GM12892 (cell line): ENCODE results near the gene MRPS18C.

Experiments used
- DNase-seq: peaks from one replicate; pipeline ENCODE4 v3.0.0; 2011; ENCODE audit not compliant: insufficient read length
- FAIRE-seq: peaks from 2 replicates; lab custom pipeline; 2011; peaks lifted over from hg19 to GRCh38; lab: Jason Lieb, UNC
- POLR2A ChIP-seq: IDR thresholded peaks from 2 replicates; pipeline ENCODE4 v1.6.1; 2011; ENCODE audit warnings: low read depth, low read length, control low read depth
- POLR2AphosphoS5 ChIP-seq: IDR thresholded peaks from 2 replicates; pipeline ENCODE4 v1.6.1; 2011; ENCODE audit warnings: low read depth, low read length, control low read depth
- TAF1 ChIP-seq: IDR thresholded peaks from 2 replicates; pipeline ENCODE4 v1.6.1; 2011; ENCODE audit warnings: low read depth, mild to moderate bottlenecking, control low read depth, low read length, borderline replicate concordance

The MRPS18C gene

GRCh38 chr4:83504503-83504902, 48.6 kb downstream of the MRPS18C start:
- TF ChIP-seq POLR2A (no peak), POLR2AphosphoS5 (no peak), TAF1 (no peak)
- DNase-seq, result no peak
- FAIRE-seq, result no peak

- FAIRE-seq (no peak), DNase-seq (no peak)
- no peak for TF ChIP-seq TAF1
- no peak for TF ChIP-seq POLR2AphosphoS5
- no peak for TF ChIP-seq POLR2A
These were observed 49.1 kb downstream of the MRPS18C start for GRCh38 chr4:83504996-83505395.

- DNase-seq (peak; percentile 23), FAIRE-seq (peak; percentile 66)
These were observed 53.3 kb downstream of the MRPS18C start for GRCh38 chr4:83509156-83509585.

- FAIRE-seq, result no peak
- no peak for DNase-seq
These were observed 54.6 kb downstream of the MRPS18C start for GRCh38 chr4:83510442-83510841.

More at GRCh38 chr4:83510442-83510841, 54.6 kb downstream of the MRPS18C start:
- TF ChIP-seq POLR2A (no peak), POLR2AphosphoS5 (no peak), TAF1 (no peak)
